Liver (tissue), 3 donors: ENCODE results near the gene CPS1.

Experiments
- JUND ChIP-seq, 2 donors: IDR thresholded peaks; 2 replicates each; pipeline ENCODE4 v1.6.1; 2016; ENCODE audit warnings: antibody characterized with exemption in 2 of 2
- RXRA ChIP-seq, 2 donors: IDR thresholded peaks; 2 replicates each; pipeline ENCODE4 v1.6.1; 2017 to 2018; ENCODE audit warnings: antibody characterized with exemption in 2 of 2, mild to moderate bottlenecking in 1 of 2
- TF ChIP-seq, protein P1 (sequence below): fragments of 150-350 bp; IDR thresholded peaks from 2 replicates; pipeline ENCODE4 v1.5.1; 2017; ENCODE audit warnings: improper control_type of control experiment, low read depth, low read length; ENCODE audit not compliant: missing input control
- TF ChIP-seq, protein P2 (sequence below): IDR thresholded peaks from 2 replicates; pipeline ENCODE4 v1.6.1; 2016; ENCODE audit warnings: antibody characterized with exemption
- donor health status: healthy.
- donor health status: healthy.

GRCh38 chr2:210561475-210561874 is 5.1 kb downstream of the CPS1 start:
- TF ChIP-seq, protein P1, sequence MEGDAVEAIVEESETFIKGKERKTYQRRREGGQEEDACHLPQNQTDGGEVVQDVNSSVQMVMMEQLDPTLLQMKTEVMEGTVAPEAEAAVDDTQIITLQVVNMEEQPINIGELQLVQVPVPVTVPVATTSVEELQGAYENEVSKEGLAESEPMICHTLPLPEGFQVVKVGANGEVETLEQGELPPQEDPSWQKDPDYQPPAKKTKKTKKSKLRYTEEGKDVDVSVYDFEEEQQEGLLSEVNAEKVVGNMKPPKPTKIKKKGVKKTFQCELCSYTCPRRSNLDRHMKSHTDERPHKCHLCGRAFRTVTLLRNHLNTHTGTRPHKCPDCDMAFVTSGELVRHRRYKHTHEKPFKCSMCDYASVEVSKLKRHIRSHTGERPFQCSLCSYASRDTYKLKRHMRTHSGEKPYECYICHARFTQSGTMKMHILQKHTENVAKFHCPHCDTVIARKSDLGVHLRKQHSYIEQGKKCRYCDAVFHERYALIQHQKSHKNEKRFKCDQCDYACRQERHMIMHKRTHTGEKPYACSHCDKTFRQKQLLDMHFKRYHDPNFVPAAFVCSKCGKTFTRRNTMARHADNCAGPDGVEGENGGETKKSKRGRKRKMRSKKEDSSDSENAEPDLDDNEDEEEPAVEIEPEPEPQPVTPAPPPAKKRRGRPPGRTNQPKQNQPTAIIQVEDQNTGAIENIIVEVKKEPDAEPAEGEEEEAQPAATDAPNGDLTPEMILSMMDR: no peak
- TF ChIP-seq, protein P2, sequence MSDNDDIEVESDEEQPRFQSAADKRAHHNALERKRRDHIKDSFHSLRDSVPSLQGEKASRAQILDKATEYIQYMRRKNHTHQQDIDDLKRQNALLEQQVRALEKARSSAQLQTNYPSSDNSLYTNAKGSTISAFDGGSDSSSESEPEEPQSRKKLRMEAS: no peak
- peak in 1 of 2 donors; percentile 27 for TF ChIP-seq JUND (IDR thresholded peaks at IDR 0.05)
- TF ChIP-seq RXRA (IDR thresholded peaks at IDR 0.05): peak in 1 of 2 donors; percentile 38
